Lung (tissue), 12 donors: Measurements from ENCODE around the gene PDCD1. TPM values are rescaled to one million over a fixed set of nuclear protein-coding genes. Genes with fewer than 3 reads are reported as not detected.

Experiments used
- ATAC-seq: fragments of 200-7000 bp; cut with Tn5 transposase; one replicate; pipeline ENCODE4 v1.9.1; 2020; ENCODE audit warnings: moderate number of reproducible peaks; ENCODE audit not compliant: insufficient read depth, low FRiP score
- DNase-seq, 3 donors: peaks; one replicate each; pipeline ENCODE4 v3.0.0-alpha.2; 2013 to 2017
- H3K27ac ChIP-seq, 2 donors: one replicate each; pipeline ENCODE4 v1.5.1; 2013; ENCODE audit warnings: mild to moderate bottlenecking in 2 of 2, moderate library complexity in 2 of 2, control low read depth in 1 of 2, inconsistent platforms in 1 of 2, low read depth in 1 of 2, low read length in 1 of 2
- H3K27me3 ChIP-seq, 3 donors: one replicate each; pipeline ENCODE4 v1.5.1; 2013; ENCODE audit warnings: low read length in 2 of 3; ENCODE audit not compliant: control insufficient read depth in 3 of 3, insufficient read depth in 3 of 3
- H3K36me3 ChIP-seq, 4 donors: one replicate each; pipeline ENCODE4 v1.5.1; 2013; ENCODE audit warnings: low read length in 4 of 4, mild to moderate bottlenecking in 1 of 4, moderate library complexity in 1 of 4; ENCODE audit not compliant: control insufficient read depth in 4 of 4, insufficient read depth in 4 of 4
- H3K4me1 ChIP-seq, 5 donors: one replicate each; pipeline ENCODE4 v1.5.1; 2013; ENCODE audit warnings: low read length in 5 of 5, mild to moderate bottlenecking in 2 of 5, moderate library complexity in 1 of 5; ENCODE audit not compliant: control insufficient read depth in 5 of 5, insufficient read depth in 5 of 5
- H3K4me3 ChIP-seq: one replicate; pipeline ENCODE4 v1.5.1; 2013; ENCODE audit warnings: mild to moderate bottlenecking, control low read depth, moderate library complexity
- H3K9ac ChIP-seq, 2 donors: one replicate each; pipeline ENCODE4 v1.5.1; 2013; ENCODE audit warnings: low read length in 2 of 2, control low read depth in 1 of 2; ENCODE audit not compliant: insufficient read depth in 1 of 2
- H3K9me3 ChIP-seq, 4 donors: one replicate each; pipeline ENCODE4 v1.5.1; 2013; ENCODE audit warnings: low read length in 3 of 4, mild to moderate bottlenecking in 1 of 4, moderate library complexity in 1 of 4; ENCODE audit not compliant: control insufficient read depth in 4 of 4, insufficient read depth in 3 of 4
- CTCF ChIP-seq: IDR thresholded peaks from 2 replicates; pipeline ENCODE4 v1.5.1; 2012; ENCODE audit warnings: mild to moderate bottlenecking; ENCODE audit errors: control extremely low read depth, extremely low read depth
- WGBS, 2 donors: extraction: QIAGEN DNeasy Blood & Tissue Kit; methylation state at CpG; one replicate each; pipeline ENCODE4 v1.1.7; 2013; 5-methylcytosine and 5-hydroxymethylcytosine counted together
- polyA plus RNA-seq, 2 donors: library from polyadenylated mRNA; stranded (reverse); fragments of 200-250 nt; gene quantifications; one replicate each; pipeline ENCODE4 v1.2.1, GENCODE V29; 2013
- total RNA-seq, 2 donors: library from RNA; depleted of rRNA in 1 of 2; stranded (reverse); fragments of >200 nt in 1 of 2; gene quantifications; one replicate each; pipeline ENCODE4 v1.2.1, GENCODE V29; 2014 to 2021
- donor health status: control.
- donor health status: control.
- donor health status: Bipolar disorder and iron deficiency.
- donor health status: healthy.
- donor health status: DM: yes; HTN: yes; CAD: no.

PDCD1 gene
- total and polyA plus RNA-seq, 4 donors, result 0.59 to 0.97 (median 0.81) TPM

DNA sequence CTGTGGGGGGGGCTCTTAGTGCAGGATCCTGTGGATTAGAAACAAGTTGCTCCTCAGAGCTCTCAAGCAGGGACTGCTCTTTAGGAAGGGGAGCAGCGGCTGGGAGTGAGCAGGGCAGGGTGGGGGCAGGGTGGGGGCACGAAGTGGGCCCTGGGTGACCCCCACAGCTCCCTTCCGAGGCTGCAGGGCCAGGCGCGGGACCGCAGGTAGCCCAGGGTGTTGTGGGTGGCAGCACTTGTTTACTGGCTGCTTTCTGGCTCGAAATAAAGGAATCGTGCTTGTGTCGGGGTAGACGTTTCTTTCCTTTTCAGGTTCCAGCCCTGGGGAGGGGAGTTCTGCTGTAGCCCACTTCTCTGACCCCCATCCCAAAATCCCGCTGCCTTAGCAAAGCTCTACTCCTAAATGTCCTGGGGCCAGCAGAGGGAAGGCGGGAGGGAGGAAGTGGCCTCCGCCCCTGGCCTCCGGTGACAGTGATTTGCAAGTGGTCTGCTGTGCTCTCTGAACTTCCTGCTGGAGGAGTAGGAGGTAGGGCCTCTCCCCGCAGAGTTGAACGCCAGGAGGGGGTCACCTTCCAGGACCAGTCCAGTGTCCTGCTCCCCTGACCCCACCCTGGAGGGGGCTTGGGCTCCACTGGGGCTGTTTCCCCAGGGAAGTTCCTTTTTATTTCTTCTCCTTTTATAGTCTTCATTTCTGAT, 41.4 kb downstream of the PDCD1 start:
- no peaks in the 10 kb centered on the region for H3K27me3 ChIP-seq
- 27 to 32% methylated on average over 16 of the region's 16 CpGs for WGBS, 2 donors
- no peak overlapping the region for H3K9ac ChIP-seq
- ATAC-seq, result no peak
- no peak overlapping the region for H3K4me3 ChIP-seq
- TF ChIP-seq CTCF, result no peak
- no peak overlapping the region for H3K27ac ChIP-seq
- no peaks in the 10 kb centered on the region for H3K36me3 ChIP-seq
- no peak for DNase-seq
- peaks cover 0 to 6% (median 0%) of the 10 kb centered on the region in 4 donors for H3K9me3 ChIP-seq
- H3K4me1 ChIP-seq, result peaks cover 0 to 8% (median 0%) of the 10 kb centered on the region in 5 donors

DNA sequence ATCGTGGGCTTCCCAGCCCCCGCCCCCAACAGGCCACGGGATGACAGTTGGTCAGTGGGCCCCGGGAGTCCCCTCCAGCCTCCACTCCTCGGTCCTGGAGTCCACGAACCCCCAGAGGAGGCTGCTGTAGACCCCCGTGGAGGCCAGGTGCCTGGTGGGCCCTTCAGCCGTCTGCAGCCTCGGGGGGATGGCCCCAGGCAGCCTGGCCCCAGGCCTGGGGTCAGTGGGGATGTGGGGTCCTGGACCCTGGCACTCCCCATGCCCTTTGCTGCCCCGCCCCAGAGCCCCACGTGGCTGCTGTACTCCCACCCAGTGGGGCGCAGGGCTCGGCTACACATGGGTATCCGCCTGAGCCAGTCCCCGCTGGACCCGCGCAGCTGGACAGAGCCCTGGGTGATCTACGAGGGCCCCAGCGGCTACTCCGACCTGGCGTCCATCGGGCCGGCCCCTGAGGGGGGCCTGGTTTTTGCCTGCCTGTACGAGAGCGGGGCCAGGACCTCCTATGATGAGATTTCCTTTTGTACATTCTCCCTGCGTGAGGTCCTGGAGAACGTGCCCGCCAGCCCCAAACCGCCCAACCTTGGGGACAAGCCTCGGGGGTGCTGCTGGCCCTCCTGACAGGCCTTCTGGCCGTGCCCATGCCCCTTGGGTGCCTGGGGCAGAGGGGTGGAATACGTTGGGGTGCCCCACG, 42.1 kb downstream of the PDCD1 start:
- H3K9me3 ChIP-seq, result peaks cover 0 to 6% (median 0%) of the 10 kb centered on the region in 4 donors
- no peak overlapping the region for H3K27ac ChIP-seq
- ATAC-seq (no peak), DNase-seq (no peak)
- no peaks in the 10 kb centered on the region for H3K36me3 ChIP-seq
- no peaks in the 10 kb centered on the region for H3K27me3 ChIP-seq
- no peak for TF ChIP-seq CTCF
- H3K4me3 ChIP-seq, result no peak overlapping the region
- H3K9ac ChIP-seq, result no peak overlapping the region
- 76 to 83% methylated on average over 33 of the region's 33 CpGs for WGBS, 2 donors
- peaks cover 0 to 6% (median 0%) of the 10 kb centered on the region in 5 donors for H3K4me1 ChIP-seq

DNA sequence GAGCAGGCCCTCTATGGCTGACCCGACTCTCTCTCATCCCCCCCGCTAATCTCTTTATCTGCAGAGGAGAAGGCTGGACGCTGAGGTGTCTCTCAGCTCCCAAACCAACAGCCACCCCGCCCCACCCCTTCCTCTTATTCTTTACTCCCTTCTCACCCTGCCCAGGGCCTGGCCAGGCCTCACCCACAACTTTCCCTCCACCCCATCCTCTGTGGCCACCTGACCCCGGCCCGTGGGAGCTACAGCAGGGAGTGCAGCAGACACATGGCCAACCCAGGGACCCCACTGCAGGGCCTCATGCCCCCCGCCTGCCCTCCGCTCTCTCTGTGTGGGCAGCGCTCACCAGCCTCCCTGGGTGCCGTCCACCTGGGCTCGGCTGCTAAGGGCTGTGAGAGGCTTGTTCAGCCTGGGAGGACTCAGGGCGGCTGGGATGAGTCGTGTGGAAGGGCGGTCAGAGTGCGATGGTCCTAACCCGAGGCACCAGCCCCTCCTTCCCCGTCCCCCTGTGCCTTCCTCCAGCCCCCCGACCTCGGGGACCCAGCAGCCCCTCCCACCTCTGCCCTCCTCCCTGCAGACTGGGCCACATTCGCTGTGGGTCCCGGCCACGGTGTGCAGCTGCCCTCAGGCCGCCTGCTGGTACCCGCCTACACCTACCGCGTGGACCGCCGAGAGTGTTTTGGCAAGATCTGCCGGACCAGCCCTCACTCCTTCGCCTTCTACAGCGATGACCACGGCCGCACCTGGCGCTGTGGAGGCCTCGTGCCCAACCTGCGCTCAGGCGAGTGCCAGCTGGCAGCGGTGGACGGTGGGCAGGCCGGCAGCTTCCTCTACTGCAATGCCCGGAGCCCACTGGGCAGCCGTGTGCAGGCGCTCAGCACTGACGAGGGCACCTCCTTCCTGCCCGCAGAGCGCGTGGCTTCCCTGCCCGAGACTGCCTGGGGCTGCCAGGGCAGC, 42.9 kb downstream of the PDCD1 start:
- Histone ChIP-seq H3K4me1 (no peaks in the 10 kb centered on the region), H3K9me3 (peaks cover 0 to 5% (median 0%) of the 10 kb centered on the region in 4 donors), H3K27ac (no peak overlapping the region), H3K36me3 (no peaks in the 10 kb centered on the region), H3K27me3 (no peaks in the 10 kb centered on the region), H3K4me3 (no peak overlapping the region), H3K9ac (no peak overlapping the region)
- WGBS, 2 donors, result 82 to 83% methylated on average over 45 to 48 of the region's 48 CpGs
- ATAC-seq (no peak), DNase-seq (no peak)
- no peak for TF ChIP-seq CTCF
